CD4-positive, alpha-beta T cell treated with Interleukin-4 for 4 hours (primary cell): Measurements from ENCODE around the gene PRKCH.
A peak's percentile ranks its signal among the peaks of the same experiment; 100 is the strongest.

Experiments
- DNase-seq: peaks from one replicate; pipeline ENCODE4 v3.0.0-alpha.2; 2020

The PRKCH gene

DNA sequence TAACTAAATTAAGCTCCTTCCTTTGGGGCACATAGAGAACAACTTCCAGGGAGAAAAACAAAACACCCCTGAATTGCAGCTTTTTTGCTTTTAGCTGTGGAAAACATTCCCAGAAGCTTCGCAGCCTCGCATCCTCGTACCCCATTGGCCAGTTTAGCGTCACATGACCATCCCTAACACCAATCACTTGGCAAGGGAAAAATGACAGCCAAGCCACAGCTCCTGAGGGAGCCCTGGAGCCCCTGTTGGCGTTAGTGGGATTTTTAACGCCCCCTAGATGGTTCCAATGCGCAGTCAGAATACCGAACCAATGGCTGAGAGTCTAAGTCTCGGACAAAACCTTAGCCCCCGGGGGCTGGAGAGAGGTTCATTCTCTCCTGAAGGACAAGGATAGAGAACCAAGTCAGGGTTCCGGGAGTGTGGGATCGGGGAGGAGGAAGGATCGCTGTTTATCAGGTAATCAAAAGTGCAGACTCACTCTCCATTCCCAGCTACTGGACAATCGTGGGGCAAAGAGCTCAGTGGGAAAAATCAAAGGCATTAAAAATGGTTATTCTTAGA lies 238.3 kb downstream of the PRKCH start:
- DNase-seq, result no peak

DNA sequence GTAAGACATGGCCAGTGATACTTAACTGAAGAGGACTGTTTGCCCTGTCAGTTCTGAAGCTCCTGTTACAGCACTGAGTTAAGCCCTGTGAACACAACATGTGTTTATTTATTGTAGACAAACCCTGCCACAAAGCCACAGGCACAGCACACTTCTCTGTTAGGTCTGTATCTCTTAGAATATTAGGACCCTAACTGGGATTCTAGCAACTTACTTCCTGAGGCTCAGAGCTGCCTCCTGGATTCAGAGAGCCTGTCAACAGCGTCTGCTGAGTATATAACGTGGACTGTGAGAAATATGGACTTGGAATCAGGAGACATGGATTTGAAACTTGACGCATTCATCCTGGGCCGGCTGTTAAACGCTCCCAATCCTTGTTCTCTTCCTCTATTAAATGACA lies 238.9 kb downstream of the PRKCH start:
- DNase-seq, result no peak

- DNase-seq, result no peak
These were observed 239.7 kb downstream of the PRKCH start for GRCh38 chr14:61561104-61561503.

GRCh38 chr14:61561657-61562276 lies 240.4 kb downstream of the PRKCH start:
- no peak for DNase-seq

- DNase-seq, result peak; percentile 72
These were observed 241.2 kb downstream of the PRKCH start for GRCh38 chr14:61562321-61563161.

DNA sequence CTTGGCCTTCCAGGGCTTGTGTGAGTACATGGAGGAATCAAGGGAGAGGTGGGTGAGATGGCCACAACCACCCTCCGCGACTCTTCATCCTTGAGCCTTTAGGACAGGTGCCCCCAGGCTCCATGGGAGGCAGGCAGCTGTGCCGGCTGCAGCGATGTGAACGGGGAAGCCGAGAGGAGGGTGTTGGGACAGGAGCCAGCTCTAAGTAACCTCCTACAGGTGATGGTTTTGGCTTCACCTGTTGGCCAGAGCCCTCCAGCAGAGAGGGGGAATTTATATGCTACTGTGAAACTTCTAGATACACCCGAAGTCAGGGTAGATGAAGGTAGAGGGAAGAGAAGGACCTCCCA lies 241.8 kb downstream of the PRKCH start:
- no peak for DNase-seq

GRCh38 chr14:61563880-61564617 lies 242.7 kb downstream of the PRKCH start:
- no peak for DNase-seq

GRCh38 chr14:61564618-61565091 lies 243.3 kb downstream of the PRKCH start:
- no peak for DNase-seq

DNA sequence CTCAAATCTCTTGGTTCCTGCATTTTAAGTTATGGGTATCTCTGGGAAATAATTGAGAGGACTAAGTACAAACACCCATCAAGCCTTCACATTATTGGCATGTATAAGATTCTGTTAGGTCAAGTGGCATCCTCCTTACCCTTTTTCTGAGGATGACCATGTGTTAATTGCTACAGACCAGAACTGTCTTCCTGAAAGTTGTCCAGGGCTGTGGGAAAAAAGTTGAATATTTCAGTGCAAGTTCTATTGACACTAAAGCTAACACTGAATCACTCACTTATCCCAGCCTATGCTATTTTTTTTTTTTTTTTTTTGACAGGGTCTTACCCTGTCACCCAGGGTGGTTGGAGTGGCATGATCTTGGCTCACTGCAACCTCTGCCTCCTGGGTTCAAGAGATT lies 243.8 kb downstream of the PRKCH start:
- DNase-seq, result no peak

DNA sequence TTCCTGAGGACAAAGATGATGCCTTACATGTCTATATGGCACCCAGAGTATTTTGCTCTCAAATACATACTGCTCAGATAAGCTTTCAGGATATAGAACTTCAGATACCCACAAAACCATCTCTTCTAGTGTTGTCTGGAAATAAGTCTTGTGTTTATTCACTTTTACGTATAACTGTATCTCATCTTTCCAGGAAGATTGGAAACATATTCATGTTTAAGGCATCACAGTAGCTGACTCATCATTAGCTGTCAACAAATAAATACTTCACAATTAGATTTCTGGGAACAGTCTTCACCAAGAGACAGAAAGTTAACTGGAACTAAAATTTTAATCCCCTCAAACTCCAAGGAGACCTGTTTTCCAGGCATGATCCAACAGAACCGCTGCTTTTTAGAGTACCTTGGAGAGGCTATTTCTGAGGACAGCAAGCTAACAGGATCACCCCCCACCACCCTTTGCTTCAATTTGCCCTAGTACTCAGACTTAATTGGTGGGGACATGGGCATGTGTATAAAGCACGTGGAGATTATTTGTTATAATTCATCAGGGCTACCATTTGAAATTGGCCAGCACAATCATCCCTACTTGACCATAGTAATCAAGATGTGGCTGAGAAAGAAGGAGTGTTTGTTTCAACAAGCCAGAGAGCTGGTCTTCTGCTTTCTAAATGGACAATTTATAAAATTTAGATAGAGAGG lies 244.6 kb downstream of the PRKCH start:
- no peak for DNase-seq

- no peak for DNase-seq
These were observed 245.3 kb downstream of the PRKCH start for GRCh38 chr14:61566537-61567225.

DNA sequence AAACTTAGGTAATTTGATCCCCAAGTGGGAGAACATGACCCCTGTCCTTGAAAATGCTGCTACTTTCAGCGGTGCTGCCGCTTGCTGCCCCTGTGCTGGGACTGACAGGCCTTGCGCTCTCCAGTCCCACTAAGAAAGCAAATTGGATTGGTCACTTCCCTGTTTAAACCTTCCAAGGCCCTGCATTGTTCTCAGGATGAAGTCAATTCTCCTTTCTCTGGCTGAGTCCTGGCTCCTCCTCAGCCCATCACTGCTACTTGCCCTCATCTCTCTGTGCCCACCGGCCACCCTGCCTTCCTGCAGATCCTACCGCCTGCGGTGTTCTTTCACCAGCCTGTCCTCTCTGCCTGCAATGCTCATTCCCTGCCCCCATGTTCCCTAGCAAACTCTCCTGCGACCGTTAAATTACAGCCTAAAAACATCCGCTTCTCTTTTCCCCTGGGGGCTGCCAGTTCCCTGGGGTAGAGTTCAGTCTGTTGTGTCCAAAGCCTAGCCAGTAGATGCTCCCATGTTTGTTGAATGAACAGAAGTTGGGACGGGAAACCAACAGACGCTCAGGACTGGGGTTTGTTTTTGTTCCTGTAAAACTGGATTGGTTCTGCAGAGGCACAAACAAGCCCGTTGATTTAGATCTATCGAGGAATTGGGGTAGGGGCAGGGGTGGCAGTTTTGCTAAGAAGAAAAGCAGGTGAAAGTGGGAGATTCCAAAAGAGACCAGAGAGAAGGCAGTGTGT lies 246.6 kb downstream of the PRKCH start:
- DNase-seq, result no peak

DNA sequence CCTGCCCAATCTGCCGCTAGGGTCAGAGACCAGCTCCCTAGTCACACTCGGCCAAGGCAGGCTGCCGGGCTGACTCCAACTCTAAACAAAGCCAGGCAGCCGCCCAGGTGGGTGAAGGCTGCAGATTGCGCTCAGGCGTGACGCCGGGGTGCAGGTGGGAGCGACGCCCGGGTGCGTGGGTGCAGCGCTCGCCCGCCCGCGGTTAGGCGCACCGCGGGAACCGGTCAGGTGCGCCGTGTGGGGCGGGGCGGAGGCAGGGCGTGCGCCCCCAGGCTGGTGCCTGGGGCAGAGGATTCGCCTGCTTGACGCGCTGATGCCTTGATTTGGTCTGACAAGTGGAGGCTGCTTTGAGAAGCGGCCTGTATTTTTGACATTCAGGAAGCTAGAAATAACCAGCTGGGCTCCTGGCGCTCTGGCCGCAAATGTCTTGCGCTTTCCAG lies 247.2 kb downstream of the PRKCH start:
- peak; percentile 27 for DNase-seq

- DNase-seq, result no peak
These were observed 247.9 kb downstream of the PRKCH start for GRCh38 chr14:61569308-61569707.

DNA sequence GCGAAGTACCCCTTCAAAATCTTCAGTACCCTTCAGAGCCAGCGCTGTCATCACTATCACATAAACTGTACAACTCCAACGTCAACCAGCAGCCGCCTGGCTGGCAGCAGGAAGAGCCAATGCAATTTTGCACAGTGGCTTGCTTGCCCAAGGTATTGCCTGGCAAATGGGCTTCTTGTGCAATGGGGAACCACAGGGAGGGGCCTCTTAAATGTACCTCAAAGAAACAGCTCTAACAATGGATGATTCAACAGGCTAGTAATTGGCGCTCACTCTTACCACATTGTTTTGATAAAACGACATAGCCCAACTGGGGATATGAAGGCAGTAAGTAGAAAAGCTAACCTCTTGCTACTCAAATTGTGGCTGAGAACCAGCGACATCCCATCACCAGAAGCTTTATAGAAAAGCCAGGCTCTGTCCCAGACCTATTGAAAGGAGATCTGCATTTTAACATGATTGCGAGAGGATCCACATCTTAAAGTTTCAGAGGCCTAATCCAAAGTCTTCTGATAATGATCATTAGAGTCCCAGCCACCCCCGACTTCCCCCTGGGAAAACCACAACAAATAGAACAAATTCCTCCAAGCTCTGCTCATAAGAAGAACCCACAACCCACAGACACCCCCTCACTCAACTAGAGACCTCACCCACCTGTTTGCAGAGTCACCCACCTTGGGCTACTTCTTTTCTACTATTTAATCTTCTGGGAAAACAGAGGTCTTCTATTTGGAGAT lies 248.6 kb downstream of the PRKCH start:
- peak; percentile 57 for DNase-seq

DNA sequence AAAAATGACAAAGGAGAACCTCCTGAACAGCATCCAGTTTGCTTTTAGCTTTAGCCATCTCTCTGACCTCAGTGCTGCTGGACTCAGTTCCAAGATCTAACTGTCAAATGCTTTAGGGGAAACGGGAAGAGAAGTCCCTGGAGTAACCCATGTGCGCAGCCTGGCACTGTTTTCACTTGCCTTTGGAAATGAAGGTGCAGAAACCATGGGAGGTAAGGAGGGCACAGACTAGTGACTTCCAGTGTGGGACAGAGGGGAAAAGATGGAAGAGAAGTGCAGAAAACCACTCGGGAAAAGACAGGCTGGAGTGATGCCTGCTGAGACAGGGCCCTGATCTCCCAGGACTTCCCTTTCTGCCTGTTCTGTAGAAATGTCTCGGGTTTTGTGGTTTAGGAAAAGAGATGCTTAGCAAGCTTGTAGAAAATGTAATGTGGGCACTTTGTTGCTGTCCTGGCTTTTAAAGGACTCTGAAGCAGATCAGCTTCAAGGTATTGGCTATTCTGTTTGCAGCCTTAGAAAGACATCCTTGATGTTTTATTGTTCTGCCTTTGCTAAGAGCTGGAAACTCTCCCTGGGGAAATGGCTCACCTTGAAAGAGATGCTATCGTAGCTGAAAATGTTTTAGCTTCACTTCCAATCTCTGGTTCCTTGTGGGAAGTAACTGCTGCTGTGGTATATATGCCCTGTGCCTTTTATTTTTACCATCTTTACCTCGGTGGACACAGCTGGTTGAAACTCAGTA lies 249.3 kb downstream of the PRKCH start:
- DNase-seq, result no peak

DNA sequence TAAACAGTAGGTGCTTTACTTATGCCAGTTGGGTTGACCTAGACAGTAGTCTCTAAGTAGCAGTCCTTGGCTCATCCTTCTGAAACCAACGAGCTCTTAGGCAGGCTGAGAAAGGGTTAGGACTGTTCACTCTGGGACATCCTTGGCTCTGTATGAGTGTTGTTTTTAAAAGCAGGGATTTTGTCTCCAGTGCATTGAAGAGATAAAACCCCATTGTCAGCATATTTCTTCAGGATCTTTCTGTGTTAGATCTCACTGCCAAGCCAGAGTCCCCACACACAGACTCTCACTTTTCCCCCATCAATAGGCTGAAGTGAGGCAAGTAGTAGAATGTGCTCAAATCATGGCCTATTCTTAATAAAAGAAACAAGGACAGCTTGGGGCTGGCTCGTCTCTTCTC lies 250.5 kb downstream of the PRKCH start:
- DNase-seq, result no peak

GRCh38 chr14:61573321-61573720 lies 251.9 kb downstream of the PRKCH start:
- no peak for DNase-seq

GRCh38 chr14:61573748-61574513 lies 252.6 kb downstream of the PRKCH start:
- DNase-seq, result no peak
